ENCODE data around the gene RAB11B.
A peak's percentile ranks its signal among the peaks of the same experiment; 100 is the strongest.
"Not testable (repeated sequence)": the region's sequence is repeated elsewhere in the genome, so short reads cannot be mapped to it uniquely, and the experiment has no call there.

The RAB11B gene

GRCh38 chr19:8352134-8352827, 37.9 kb upstream of the RAB11B start:
- Histone ChIP-seq H3K27me3 (ENCODE audit: insufficient read depth, poor library complexity, severe bottlenecking) (no peaks in the 10 kb centered on the region), H3K4me3 (ENCODE audit: severe bottlenecking) (no peak overlapping the region), H3K36me3 (ENCODE audit: low read depth) (no peaks in the 10 kb centered on the region), H3K4me1 (ENCODE audit: insufficient read depth, poor library complexity, severe bottlenecking) (peaks cover 18% of the 10 kb centered on the region), H3K9me3 (ENCODE audit: severe bottlenecking) (no peaks in the 10 kb centered on the region), H3K27ac (ENCODE audit: poor library complexity, severe bottlenecking) (no peak overlapping the region)
- no peak for ATAC-seq (ENCODE audit: low read depth)
- TF ChIP-seq CTCF (IDR thresholded peaks at IDR 0.05; ENCODE audit: poor library complexity, severe bottlenecking): no peak
- no peak for DNase-seq (ENCODE audit: low spot score)

DNA sequence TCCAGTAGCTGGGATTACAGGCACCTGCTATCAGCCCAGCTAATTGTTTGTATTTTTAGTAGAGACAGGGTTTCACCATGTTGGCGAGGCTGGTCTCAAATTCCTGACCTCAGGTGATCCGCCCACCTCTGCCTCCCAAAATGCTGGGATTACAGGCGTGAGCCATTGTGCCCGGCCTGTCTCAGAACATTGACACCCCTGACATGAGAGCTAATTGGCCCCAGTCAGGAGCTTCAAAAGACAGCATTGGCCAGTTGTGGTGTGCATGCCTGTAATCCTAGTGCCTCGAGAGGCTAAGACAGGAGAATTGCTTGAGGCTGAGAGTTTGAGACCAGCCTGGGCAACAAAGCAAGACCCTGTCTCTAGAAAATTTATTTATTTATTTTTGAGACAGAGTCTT, 37.3 kb upstream of the RAB11B start:
- ATAC-seq (ENCODE audit: low read depth); H3K27ac ChIP-seq (ENCODE audit: poor library complexity, severe bottlenecking); DNase-seq (ENCODE audit: low spot score); H3K9me3 ChIP-seq (ENCODE audit: severe bottlenecking); H3K27me3 ChIP-seq (ENCODE audit: insufficient read depth, poor library complexity, severe bottlenecking); H3K36me3 ChIP-seq (ENCODE audit: low read depth); H3K4me3 ChIP-seq (ENCODE audit: severe bottlenecking): not testable (repeated sequence)
- peaks cover 18% of the 10 kb centered on the region for H3K4me1 ChIP-seq (ENCODE audit: insufficient read depth, poor library complexity, severe bottlenecking)

GRCh38 chr19:8355631-8356402, 34.3 kb upstream of the RAB11B start:
- peak overlapping the region; percentile 97 for H3K27ac ChIP-seq (ENCODE audit: poor library complexity, severe bottlenecking)
- H3K9me3 ChIP-seq (ENCODE audit: severe bottlenecking): no peaks in the 10 kb centered on the region
- peak; percentile 87 for DNase-seq (ENCODE audit: low spot score)
- H3K4me1 ChIP-seq (ENCODE audit: insufficient read depth, poor library complexity, severe bottlenecking): peaks cover 18% of the 10 kb centered on the region
- no peaks in the 10 kb centered on the region for H3K36me3 ChIP-seq (ENCODE audit: low read depth)
- no peak overlapping the region for H3K4me3 ChIP-seq (ENCODE audit: severe bottlenecking)
- H3K27me3 ChIP-seq (ENCODE audit: insufficient read depth, poor library complexity, severe bottlenecking): no peaks in the 10 kb centered on the region
- ATAC-seq (ENCODE audit: low read depth): peak; percentile 90
- no peak for TF ChIP-seq CTCF (IDR thresholded peaks at IDR 0.05; ENCODE audit: poor library complexity, severe bottlenecking)

GRCh38 chr19:8357007-8357521, 33.1 kb upstream of the RAB11B start:
- no peak for TF ChIP-seq CTCF (IDR thresholded peaks at IDR 0.05; ENCODE audit: poor library complexity, severe bottlenecking)
- no peaks in the 10 kb centered on the region for H3K27me3 ChIP-seq (ENCODE audit: insufficient read depth, poor library complexity, severe bottlenecking)
- no peaks in the 10 kb centered on the region for H3K36me3 ChIP-seq (ENCODE audit: low read depth)
- no peak overlapping the region for H3K4me3 ChIP-seq (ENCODE audit: severe bottlenecking)
- DNase-seq (ENCODE audit: low spot score) (no peak), ATAC-seq (ENCODE audit: low read depth) (no peak)
- peaks cover 24% of the 10 kb centered on the region for H3K4me1 ChIP-seq (ENCODE audit: insufficient read depth, poor library complexity, severe bottlenecking)
- no peaks in the 10 kb centered on the region for H3K9me3 ChIP-seq (ENCODE audit: severe bottlenecking)
- H3K27ac ChIP-seq (ENCODE audit: poor library complexity, severe bottlenecking): peak overlapping the region; percentile 97

DNA sequence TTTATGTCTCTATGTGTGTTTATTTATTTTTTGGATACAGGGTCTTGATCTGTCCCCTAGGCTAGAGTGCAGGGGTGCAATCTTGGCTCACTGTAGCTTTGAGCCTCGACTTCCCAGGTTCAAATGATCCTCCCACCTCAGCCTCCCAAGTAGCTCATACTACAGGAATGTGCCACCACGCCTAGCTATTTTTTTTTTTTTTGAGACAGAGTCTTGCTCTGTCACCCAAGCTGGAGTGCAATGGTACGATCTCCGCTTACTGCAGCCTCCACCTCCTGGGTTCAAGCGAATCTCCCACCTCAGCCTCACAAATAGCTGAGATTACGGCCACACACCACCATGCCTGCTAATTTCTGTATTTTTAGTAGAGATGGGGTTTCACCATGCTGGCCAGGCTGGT, 31.2 kb upstream of the RAB11B start:
- H3K27ac ChIP-seq (ENCODE audit: poor library complexity, severe bottlenecking): peak overlapping the region; percentile 97
- H3K27me3 ChIP-seq (ENCODE audit: insufficient read depth, poor library complexity, severe bottlenecking): no peaks in the 10 kb centered on the region
- no peak for TF ChIP-seq CTCF (IDR thresholded peaks at IDR 0.05; ENCODE audit: poor library complexity, severe bottlenecking)
- H3K4me1 ChIP-seq (ENCODE audit: insufficient read depth, poor library complexity, severe bottlenecking): peaks cover 35% of the 10 kb centered on the region
- no peak for ATAC-seq (ENCODE audit: low read depth)
- H3K9me3 ChIP-seq (ENCODE audit: severe bottlenecking): no peaks in the 10 kb centered on the region
- H3K4me3 ChIP-seq (ENCODE audit: severe bottlenecking): no peak overlapping the region
- no peaks in the 10 kb centered on the region for H3K36me3 ChIP-seq (ENCODE audit: low read depth)
- no peak for DNase-seq (ENCODE audit: low spot score)
